Prostate gland (tissue), 2 donors: ENCODE results near the gene CTTN. TPM values are rescaled to one million over a fixed set of nuclear protein-coding genes. Genes with fewer than 3 reads are reported as not detected.

Experiments used
- DNase-seq: peaks from one replicate; pipeline ENCODE4 v3.0.0-alpha.2; 2019; ENCODE audit warnings: low spot score
- H3K27ac ChIP-seq, 2 donors: fragments of 200-600 bp; sonication (generic); 2 replicates each; pipeline ENCODE4 v1.5.1; 2017 to 2019
- H3K27me3 ChIP-seq: fragments of 200-600 bp; sonication (generic); replicated peaks from 2 replicates; pipeline ENCODE4 v1.5.1; 2019; ENCODE audit not compliant: insufficient read depth
- H3K36me3 ChIP-seq, 2 donors: fragments of 200-600 bp; sonication (generic); 1 replicate in 1 of 2; 2 replicates in 1 of 2; pipeline versions ENCODE4 v1.5.1 to v1.8.1; 2017 to 2019
- H3K4me1 ChIP-seq: fragments of 200-600 bp; sonication (generic); replicated peaks from 2 replicates; pipeline ENCODE4 v1.5.1; 2019
- H3K4me3 ChIP-seq, 2 donors: fragments of 200-600 bp; sonication (generic); 2 replicates each; pipeline ENCODE4 v1.5.1; 2017 to 2019
- H3K9me3 ChIP-seq: fragments of 200-600 bp; sonication (generic); 2 replicates; pipeline ENCODE4 v1.5.1; 2017
- CTCF ChIP-seq, 4 experiments: fragments of 200-600 bp in 2 of 4; fragments of 450-650 bp in 2 of 4; sonication (generic) in 2 of 4; IDR thresholded peaks; 1 replicate in 3 of 4; 2 replicates in 1 of 4; pipeline ENCODE4 v1.5.1; 2016 to 2019; ENCODE audit warnings: antibody characterized with exemption in 4 of 4, mild to moderate bottlenecking in 2 of 4, moderate library complexity in 2 of 4
- POLR2A ChIP-seq: fragments of 450-650 bp; IDR thresholded peaks from one replicate; pipeline ENCODE4 v1.6.1; 2016; ENCODE audit warnings: antibody characterized with exemption, mild to moderate bottlenecking
- POLR2AphosphoS5 ChIP-seq: sonication (generic); formaldehyde crosslinking; IDR thresholded peaks from one replicate; pipeline ENCODE4 v1.6.1; 2017; ENCODE audit warnings: antibody characterized with exemption
- WGBS: methylation state at CpG from one replicate; pipeline ENCODE4 v1.1.5; 2018; 5-methylcytosine and 5-hydroxymethylcytosine counted together
- intact Hi-C: fragments of 100-400 bp; cut with DNase I; formaldehyde crosslinking; loops from one replicate; pipeline ENCODE4 v1.14.2; 2022
- total RNA-seq, 2 donors: library from RNA; depleted of rRNA; stranded (reverse); fragments of >200 nt; gene quantifications; one replicate each; pipeline ENCODE4 v1.1.0, GENCODE V29; 2016

Gene CTTN
- total RNA-seq, 2 donors from 2014 or later = 208 to 348 TPM

GRCh38 chr11:70423523-70424505, 25.5 kb downstream of the CTTN start:
- Histone ChIP-seq H3K4me1 (no peaks in the 10 kb centered on the region), H3K36me3 (peaks cover 5 to 9% of the 10 kb centered on the region in 2 donors), H3K9me3 (no peaks in the 10 kb centered on the region), H3K4me3 (no peak overlapping the region), H3K27me3 (no peaks in the 10 kb centered on the region), H3K27ac (no peak overlapping the region)
- intact Hi-C loops = no loop called here
- DNase-seq = no peak
- no peak for TF ChIP-seq POLR2A
- TF ChIP-seq CTCF (IDR thresholded peaks at IDR 0.05) = no peak
- no peak for TF ChIP-seq POLR2AphosphoS5
- WGBS = 86% methylated on average over 34 of the region's 34 CpGs

- Histone ChIP-seq H3K4me3 (no peak overlapping the region), H3K4me1 (no peaks in the 10 kb centered on the region), H3K9me3 (no peaks in the 10 kb centered on the region), H3K36me3 (peaks cover 5 to 15% of the 10 kb centered on the region in 2 donors), H3K27me3 (no peaks in the 10 kb centered on the region), H3K27ac (no peak overlapping the region)
- DNase-seq = no peak
- intact Hi-C loops = no loop called here
- TF ChIP-seq POLR2A = no peak
- no peak for TF ChIP-seq CTCF (IDR thresholded peaks at IDR 0.05)
- WGBS = 94% methylated on average over 14 of the region's 14 CpGs
Measured at GRCh38 chr11:70424765-70425344, 26.5 kb downstream of the CTTN start.

GRCh38 chr11:70427436-70427835, 29.1 kb downstream of the CTTN start:
- Histone ChIP-seq H3K9me3 (no peaks in the 10 kb centered on the region), H3K36me3 (peaks cover 9 to 20% of the 10 kb centered on the region in 2 donors)

GRCh38 chr11:70428701-70429427, 30.5 kb downstream of the CTTN start:
- no peak for TF ChIP-seq CTCF (IDR thresholded peaks at IDR 0.05)
- TF ChIP-seq POLR2A = no peak
- no peak for TF ChIP-seq POLR2AphosphoS5
- Histone ChIP-seq H3K9me3 (no peaks in the 10 kb centered on the region), H3K4me3 (no peak overlapping the region), H3K27ac (no peak overlapping the region), H3K27me3 (no peaks in the 10 kb centered on the region), H3K4me1 (no peaks in the 10 kb centered on the region), H3K36me3 (peaks cover 9 to 17% of the 10 kb centered on the region in 2 donors)
- DNase-seq = no peak
- intact Hi-C loops = no loop called here
- 91% methylated on average over 17 of the region's 18 CpGs for WGBS

More at GRCh38 chr11:70427436-70427835, 29.1 kb downstream of the CTTN start:
- no peak for DNase-seq
- H3K27ac ChIP-seq = no peak overlapping the region
- 87% methylated on average over 11 of the region's 11 CpGs for WGBS
- intact Hi-C loops = no loop called here
- H3K4me3 ChIP-seq = no peak overlapping the region
- H3K4me1 ChIP-seq = no peaks in the 10 kb centered on the region
- TF ChIP-seq CTCF (IDR thresholded peaks at IDR 0.05) (no peak), POLR2A (no peak), POLR2AphosphoS5 (no peak)
- H3K27me3 ChIP-seq = no peaks in the 10 kb centered on the region
